Daoy (cell line): ENCODE measurements around the gene NCAPD3. TPM values are rescaled to one million over a fixed set of nuclear protein-coding genes. Genes with fewer than 3 reads are reported as not detected.

Source experiments
- DNase-seq: peaks from one replicate; pipeline ENCODE4 v3.0.0-alpha.2; 2015; ENCODE audit warnings: low read depth
- total RNA-seq: library from RNA; depleted of rRNA; stranded (reverse); fragments of >200 nt; shearing (Covaris generic); gene quantifications from 2 replicates; pipeline ENCODE4 v1.2.3, GENCODE V29; 2014

NCAPD3 gene
- total RNA-seq, 1 experiment from 2014 or later, result 34.2 TPM

- DNase-seq, result no peak
These were observed 28.8 kb upstream of the NCAPD3 start for GRCh38 chr11:134252346-134253187.

DNA sequence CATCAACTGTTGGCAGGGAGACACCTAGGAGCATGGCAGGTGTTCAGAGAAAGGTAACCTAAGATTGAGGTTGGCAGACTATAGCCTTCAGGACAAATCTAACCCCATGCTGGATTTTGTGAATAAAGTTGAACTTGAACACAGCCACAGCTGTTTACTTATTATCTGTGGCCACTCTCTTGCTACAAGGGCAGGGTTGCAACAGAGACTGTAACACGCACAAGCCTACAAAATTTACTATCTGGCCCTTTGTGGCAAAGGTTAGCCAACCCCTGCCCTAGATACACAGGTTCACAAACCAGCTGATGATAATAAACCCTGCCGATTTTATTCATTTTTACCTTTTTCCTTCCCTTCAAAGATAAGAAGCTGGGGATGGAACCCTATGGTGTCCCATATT, 26.9 kb upstream of the NCAPD3 start:
- DNase-seq, result no peak

DNA sequence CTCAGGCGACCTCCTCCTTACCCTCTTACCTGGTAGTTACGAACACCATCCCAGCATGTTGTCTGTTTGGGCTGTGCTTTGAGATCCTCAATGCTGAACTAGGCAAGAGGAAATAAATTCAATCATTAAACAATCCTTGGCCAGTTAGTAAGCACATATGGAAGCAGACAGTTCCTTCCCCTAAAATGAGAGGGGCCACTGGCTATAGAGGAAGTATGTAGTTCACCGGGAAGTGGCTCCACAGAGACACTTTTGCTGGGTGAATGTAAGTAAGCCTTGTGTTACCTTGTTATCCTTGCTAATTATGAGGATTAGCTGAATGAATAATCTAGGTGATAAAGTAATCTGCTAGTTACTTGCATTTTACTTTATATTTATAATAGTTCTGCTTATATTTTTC, 26.5 kb upstream of the NCAPD3 start:
- DNase-seq, result no peak

- DNase-seq, result no peak
These were observed 25.2 kb upstream of the NCAPD3 start for GRCh38 chr11:134248910-134249480.

DNA sequence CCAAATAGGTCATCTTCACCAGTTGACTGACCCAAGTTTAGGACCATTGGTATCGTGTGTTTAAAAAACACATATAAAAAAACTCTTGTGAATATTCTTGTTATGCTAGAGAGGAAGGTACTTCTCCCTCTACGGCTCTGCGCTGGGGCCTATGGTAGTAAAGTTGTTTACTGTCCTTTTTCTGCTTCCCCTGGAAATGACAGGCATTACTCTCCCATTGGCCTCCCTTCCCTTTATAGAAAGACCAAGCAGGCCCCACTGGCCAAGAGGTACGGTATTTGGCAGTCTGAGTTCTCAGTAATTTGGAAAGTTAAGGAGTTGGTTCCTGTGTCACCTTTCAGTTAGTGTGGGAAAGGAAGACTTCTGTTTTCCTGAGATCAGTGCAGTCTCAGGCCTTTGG, 22.9 kb upstream of the NCAPD3 start:
- DNase-seq, result no peak

DNA sequence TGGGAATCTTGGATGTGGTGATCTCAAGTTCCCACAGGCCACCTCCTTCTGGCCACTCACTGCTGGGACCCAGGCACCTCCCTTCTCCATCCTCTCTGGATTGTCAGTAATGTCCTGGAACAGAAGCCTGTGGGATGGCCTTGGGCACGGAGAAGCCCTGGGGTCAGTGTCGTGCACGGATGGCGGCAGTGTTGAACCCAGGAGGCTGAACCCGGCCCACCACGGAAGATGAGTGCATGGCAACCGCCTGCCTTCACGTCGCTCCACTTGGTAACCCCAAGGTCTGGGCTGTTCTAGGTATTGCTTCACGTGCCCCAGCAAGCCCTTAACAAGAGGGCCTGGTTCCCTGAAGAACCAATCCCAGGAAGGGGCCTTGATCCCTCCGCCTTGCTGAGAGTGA, 22.3 kb upstream of the NCAPD3 start:
- DNase-seq, result no peak

GRCh38 chr11:134245434-134245833, 21.7 kb upstream of the NCAPD3 start:
- DNase-seq, result no peak

GRCh38 chr11:134244593-134244992, 20.8 kb upstream of the NCAPD3 start:
- DNase-seq, result no peak

GRCh38 chr11:134243913-134244312, 20.1 kb upstream of the NCAPD3 start:
- no peak for DNase-seq

DNA sequence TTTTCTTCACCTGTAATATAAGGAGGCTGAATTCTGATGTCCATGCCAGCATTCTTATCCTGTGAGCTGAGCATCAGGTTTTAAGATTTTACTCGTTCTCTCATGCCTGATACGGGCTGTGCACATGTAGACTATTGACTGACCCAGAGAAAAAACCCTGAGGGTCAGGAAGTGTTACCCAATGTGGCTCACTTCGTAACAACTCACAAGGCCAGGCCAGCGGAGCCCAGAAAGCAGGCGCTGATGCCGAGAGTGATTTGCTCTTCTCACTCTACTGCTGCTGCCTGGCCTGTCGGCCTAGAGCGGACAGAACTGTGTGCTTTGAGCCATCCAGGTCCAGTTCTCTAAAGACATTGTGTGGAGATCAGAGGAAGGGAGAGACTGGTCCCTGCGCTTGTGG, 18.6 kb upstream of the NCAPD3 start:
- DNase-seq, result no peak

DNA sequence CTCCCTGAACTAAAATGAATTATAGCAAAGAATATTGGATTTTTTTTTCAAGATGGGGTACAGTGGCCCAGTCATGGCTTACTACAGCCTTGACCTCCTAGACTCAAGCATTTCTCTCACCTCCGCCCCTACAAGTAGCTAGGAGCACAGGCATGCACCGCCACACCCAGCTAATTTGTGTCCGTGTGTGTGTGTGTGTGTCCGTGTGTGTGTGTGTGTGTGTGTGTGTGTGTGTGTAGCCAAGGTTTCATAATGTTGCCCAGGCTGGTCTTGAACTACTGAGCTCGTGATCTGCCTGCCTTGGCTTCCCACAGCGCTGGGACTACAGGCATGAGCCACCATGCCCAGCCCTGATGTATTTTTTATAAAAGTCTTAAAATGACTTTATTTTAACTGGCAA, 16.8 kb upstream of the NCAPD3 start:
- no peak for DNase-seq

DNA sequence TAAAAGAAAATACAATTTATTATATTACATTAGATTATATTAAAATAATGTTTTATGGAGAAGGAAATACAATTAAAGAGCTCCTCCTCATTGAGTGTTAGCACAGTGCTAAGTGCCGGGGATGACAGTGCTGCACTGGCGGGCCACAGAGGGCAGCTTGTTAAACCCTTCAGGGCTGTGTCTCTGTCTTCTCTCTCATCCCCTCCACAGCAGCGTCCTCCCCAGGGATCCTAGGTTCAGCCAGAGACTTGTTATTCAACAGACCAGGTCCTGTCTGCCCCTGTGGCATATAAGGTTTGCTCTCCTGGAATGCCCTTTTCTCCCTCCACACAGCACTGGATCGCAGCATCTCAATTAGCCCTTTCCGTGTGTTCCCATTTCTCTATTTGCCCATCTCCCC, 15.2 kb upstream of the NCAPD3 start:
- DNase-seq, result no peak

DNA sequence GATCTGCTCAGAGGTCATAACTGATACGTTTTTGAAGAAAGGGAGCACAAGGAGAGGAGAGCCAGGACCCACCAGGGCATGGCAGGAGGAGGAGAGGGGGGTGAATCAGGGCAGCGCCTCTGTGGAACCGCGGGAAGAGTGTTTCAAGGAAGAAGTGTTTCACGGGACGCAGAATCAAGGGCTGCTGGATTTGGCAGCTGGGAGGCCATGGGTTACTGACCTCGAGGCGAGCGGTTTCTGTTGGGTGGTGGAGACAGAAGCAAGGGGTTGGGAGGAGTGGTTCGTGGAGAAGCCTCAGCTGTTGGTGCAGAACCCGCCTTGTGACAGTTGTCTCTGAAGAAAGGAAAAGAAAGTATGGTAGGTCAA, 13.8 kb upstream of the NCAPD3 start:
- no peak for DNase-seq

GRCh38 chr11:134236834-134237556, 13.2 kb upstream of the NCAPD3 start:
- no peak for DNase-seq

- no peak for DNase-seq
These were observed 11.6 kb upstream of the NCAPD3 start for GRCh38 chr11:134235399-134235798.

DNA sequence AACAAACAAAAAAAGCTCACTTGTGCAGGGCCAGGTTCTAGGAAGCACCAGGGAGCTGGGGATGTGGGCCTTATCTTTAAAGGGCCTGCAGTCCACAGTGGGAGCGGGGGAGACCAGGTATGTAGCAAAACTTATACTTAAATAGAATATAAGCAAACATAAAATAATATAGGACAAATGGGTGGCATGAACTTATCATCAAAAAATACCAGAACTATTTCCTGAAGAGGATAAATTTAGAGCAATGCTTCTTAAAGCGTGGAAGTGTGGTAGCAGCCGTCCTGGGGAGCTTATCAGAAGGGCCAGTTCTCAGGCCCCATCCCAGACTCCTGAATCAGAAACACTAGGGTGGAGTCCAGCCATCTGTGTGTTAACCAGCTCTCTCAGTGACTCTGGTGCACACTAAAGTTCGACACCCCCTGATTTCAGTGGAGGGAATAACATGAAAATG, 10.0 kb upstream of the NCAPD3 start:
- no peak for DNase-seq

- no peak for DNase-seq
These were observed 8.3 kb upstream of the NCAPD3 start for GRCh38 chr11:134231958-134232659.

DNA sequence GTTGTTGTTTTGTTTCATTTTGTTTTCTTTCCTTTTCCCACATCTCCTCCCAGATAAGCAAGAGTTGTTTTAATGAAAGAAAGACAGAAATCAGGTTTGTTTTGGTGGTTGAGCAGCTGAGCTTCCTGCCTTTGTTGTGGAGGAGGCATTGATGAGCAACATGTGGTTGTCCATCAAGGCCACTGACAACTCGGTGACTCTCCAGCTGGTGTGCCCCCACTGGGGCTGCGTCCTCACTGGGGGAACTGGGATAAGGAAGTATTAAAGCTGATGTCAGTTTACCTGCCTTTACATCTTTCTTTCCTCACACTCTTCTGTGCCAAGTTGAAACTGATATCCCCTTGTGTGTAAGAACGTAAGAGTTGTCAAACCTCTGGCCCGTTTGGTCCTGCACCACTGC, 6.6 kb upstream of the NCAPD3 start:
- no peak for DNase-seq

- peak; percentile 34 for DNase-seq
These were observed 5.5 kb upstream of the NCAPD3 start for GRCh38 chr11:134229126-134229790.

GRCh38 chr11:134228625-134229024, 4.9 kb upstream of the NCAPD3 start:
- peak; percentile 80 for DNase-seq

DNA sequence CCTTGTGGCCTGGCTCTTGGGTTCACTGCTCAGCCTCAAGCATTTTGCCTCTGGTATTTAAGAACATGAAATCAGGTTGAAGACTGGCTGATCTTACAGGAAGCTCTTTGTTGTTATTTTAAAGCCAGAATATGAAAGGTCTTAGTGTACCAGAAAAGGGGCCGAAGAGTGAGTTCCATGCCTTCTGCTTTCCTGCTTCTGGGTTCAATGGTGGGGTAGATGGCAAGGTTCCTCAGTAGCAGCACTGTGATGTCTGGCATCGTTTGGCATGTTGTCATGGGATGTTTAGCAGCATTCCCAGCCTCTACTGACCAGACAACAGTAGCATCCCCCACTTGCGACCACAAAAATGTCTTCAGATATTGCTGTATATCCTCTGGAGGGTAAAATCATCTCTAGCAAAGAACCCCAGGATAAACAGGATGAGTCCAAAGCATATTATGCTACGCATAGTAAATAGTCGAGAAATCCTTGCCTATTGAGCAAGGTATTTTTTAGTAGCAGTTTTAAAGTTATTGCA, 3.1 kb upstream of the NCAPD3 start:
- DNase-seq, result no peak
